ENCODE data around the gene PF4V1.

PF4V1 gene

DNA sequence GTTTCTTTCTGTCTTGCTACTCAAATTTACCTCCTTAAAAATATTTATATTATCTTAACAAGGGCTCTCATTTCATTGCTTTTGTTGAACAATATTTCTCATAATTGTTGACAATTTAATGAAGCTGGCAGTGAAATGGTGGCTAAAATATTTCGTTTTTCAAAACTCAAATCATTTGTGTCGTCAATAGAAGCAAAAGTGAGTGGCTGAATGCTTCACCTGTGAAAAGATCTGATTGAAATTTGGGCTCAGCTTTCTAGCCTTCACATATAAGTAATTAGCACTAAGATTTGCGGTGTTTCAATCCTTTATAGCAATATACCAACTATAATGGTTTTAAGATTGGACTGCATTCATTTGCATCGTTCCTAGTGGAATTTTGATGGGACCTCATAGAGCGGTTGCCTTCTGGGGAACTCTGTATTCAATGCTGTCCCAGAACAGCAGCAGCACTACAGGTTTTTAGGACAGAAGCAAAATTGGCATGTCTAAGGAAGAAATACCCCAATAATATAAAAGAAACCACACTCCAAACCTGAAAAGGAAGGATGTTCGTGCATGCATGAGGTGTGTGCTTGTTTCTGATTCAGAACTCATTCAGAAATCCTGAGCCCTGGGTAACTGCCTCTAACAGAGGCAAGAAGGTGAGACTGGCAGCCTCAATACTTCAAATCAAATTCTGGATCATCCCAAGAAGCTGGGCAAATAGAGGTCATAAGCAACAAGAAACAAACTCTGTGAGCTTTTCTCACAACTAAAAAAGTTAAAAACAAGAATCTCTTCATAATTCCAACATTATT is 18.6 kb downstream of the PF4V1 start:
- TF ChIP-seq EZH2 (IDR thresholded peaks at IDR 0.05; ENCODE audit: borderline replicate concordance, low read length) (no peak), CTCF (IDR thresholded peaks at IDR 0.05; ENCODE audit: low read length) (no peak)
- H3K4me2 ChIP-seq (ENCODE audit: low read length), result no peak overlapping the region
- H4K20me1 ChIP-seq (ENCODE audit: insufficient read depth, low read length), result no peaks in the 10 kb centered on the region
- H3K4me3 ChIP-seq (ENCODE audit: low read depth, low read length, poor library complexity, severe bottlenecking), result no peak overlapping the region
- no peak overlapping the region for H3K27ac ChIP-seq (ENCODE audit: low read depth, low read length, poor library complexity, severe bottlenecking)
- H3K79me2 ChIP-seq (ENCODE audit: insufficient read depth, low read length), result no peaks in the 10 kb centered on the region
- no peaks in the 10 kb centered on the region for H3K9me3 ChIP-seq (ENCODE audit: low read length)
- H3K4me1 ChIP-seq (ENCODE audit: insufficient read depth, low read length, severe bottlenecking), result no peaks in the 10 kb centered on the region
- H3K36me3 ChIP-seq (ENCODE audit: insufficient read depth, low read length), result no peaks in the 10 kb centered on the region
- no peaks in the 10 kb centered on the region for H3K27me3 ChIP-seq (ENCODE audit: insufficient read depth, low read length)
- no peak overlapping the region for H2AFZ ChIP-seq (ENCODE audit: low read length)
- no peak overlapping the region for H3K9ac ChIP-seq (ENCODE audit: low read length)
- H3F3A ChIP-seq (ENCODE audit: insufficient read depth, low read length), result no peaks in the 10 kb centered on the region
- H3K9me2 ChIP-seq (ENCODE audit: low read depth, low read length), result no peaks in the 10 kb centered on the region

DNA sequence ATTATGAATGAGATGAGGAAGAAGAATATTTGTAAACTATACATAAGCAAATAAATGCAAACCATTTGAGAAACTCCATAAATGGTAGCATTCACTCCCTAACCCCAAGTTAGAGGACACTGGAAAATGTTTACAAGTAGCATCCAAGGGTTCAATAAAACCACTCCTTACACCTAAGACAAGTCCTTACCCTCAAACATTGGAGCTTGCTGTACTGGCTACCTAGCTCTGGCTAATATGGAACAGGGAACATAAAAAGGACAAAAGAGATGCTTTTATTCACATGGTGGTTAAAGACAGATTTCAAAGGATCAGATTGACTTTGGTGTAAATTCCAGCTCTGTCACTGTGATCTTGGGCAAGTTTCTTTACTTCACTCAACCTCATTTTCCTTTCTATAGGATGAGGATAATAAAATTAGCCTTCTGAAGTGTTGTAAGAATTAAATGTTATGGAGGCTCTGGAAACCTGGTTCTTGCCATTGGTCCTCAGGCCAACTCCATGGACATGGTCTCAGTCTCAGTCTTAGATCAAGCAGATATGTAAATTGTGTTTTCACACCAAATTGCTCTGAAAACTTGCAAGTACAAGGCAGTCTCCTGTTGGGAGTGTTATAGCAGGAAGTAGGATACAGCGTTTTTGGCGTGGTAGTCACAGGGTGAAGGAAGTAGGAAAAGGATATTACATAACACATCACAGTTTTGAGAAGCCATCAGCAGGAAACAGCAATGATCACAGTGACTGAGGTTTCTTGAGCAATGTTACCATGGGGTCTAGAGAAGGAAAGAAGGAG is 19.4 kb downstream of the PF4V1 start:
- H3K4me1 ChIP-seq (ENCODE audit: insufficient read depth, low read length, severe bottlenecking), result no peaks in the 10 kb centered on the region
- H3K4me3 ChIP-seq (ENCODE audit: low read depth, low read length, poor library complexity, severe bottlenecking), result no peak overlapping the region
- H3K9me2 ChIP-seq (ENCODE audit: low read depth, low read length), result no peaks in the 10 kb centered on the region
- H2AFZ ChIP-seq (ENCODE audit: low read length), result no peak overlapping the region
- no peak overlapping the region for H3K9ac ChIP-seq (ENCODE audit: low read length)
- H4K20me1 ChIP-seq (ENCODE audit: insufficient read depth, low read length), result no peaks in the 10 kb centered on the region
- H3K27ac ChIP-seq (ENCODE audit: low read depth, low read length, poor library complexity, severe bottlenecking), result no peak overlapping the region
- H3K4me2 ChIP-seq (ENCODE audit: low read length), result no peak overlapping the region
- no peaks in the 10 kb centered on the region for H3K79me2 ChIP-seq (ENCODE audit: insufficient read depth, low read length)
- no peaks in the 10 kb centered on the region for H3K9me3 ChIP-seq (ENCODE audit: low read length)
- TF ChIP-seq EZH2 (IDR thresholded peaks at IDR 0.05; ENCODE audit: borderline replicate concordance, low read length), result no peak
- TF ChIP-seq CTCF (IDR thresholded peaks at IDR 0.05; ENCODE audit: low read length), result no peak
- H3K36me3 ChIP-seq (ENCODE audit: insufficient read depth, low read length), result no peaks in the 10 kb centered on the region
- H3K27me3 ChIP-seq (ENCODE audit: insufficient read depth, low read length), result no peaks in the 10 kb centered on the region
- no peaks in the 10 kb centered on the region for H3F3A ChIP-seq (ENCODE audit: insufficient read depth, low read length)

GRCh38 chr4:73874386-73874785 is 21.3 kb downstream of the PF4V1 start:
- no peaks in the 10 kb centered on the region for H3K9me3 ChIP-seq (ENCODE audit: low read length)
- no peak overlapping the region for H2AFZ ChIP-seq (ENCODE audit: low read length)
- H3K27ac ChIP-seq (ENCODE audit: low read depth, low read length, poor library complexity, severe bottlenecking), result no peak overlapping the region
- H3K9me2 ChIP-seq (ENCODE audit: low read depth, low read length), result no peaks in the 10 kb centered on the region
- no peak overlapping the region for H3K4me3 ChIP-seq (ENCODE audit: low read depth, low read length, poor library complexity, severe bottlenecking)
- H3K79me2 ChIP-seq (ENCODE audit: insufficient read depth, low read length), result no peaks in the 10 kb centered on the region
- no peaks in the 10 kb centered on the region for H4K20me1 ChIP-seq (ENCODE audit: insufficient read depth, low read length)
- H3K36me3 ChIP-seq (ENCODE audit: insufficient read depth, low read length), result no peaks in the 10 kb centered on the region
- no peak for TF ChIP-seq CTCF (IDR thresholded peaks at IDR 0.05; ENCODE audit: low read length)
- no peak for TF ChIP-seq EZH2 (IDR thresholded peaks at IDR 0.05; ENCODE audit: borderline replicate concordance, low read length)
- no peaks in the 10 kb centered on the region for H3K4me1 ChIP-seq (ENCODE audit: insufficient read depth, low read length, severe bottlenecking)
- no peak overlapping the region for H3K9ac ChIP-seq (ENCODE audit: low read length)
- H3K27me3 ChIP-seq (ENCODE audit: insufficient read depth, low read length), result no peaks in the 10 kb centered on the region
- H3F3A ChIP-seq (ENCODE audit: insufficient read depth, low read length), result no peaks in the 10 kb centered on the region
- H3K4me2 ChIP-seq (ENCODE audit: low read length), result no peak overlapping the region
